Stimulated activated CD4-positive, alpha-beta T cell treated with anti-CD3 and anti-CD28 coated beads, Interleukin-2, amount 100 ng/mL, for 4 hours (primary cell): ENCODE measurements around the gene ZNF853.
A peak's percentile ranks its signal among the peaks of the same experiment; 100 is the strongest.

ENCODE experiments used
- DNase-seq: peaks from one replicate; pipeline ENCODE4 v3.0.0-alpha.2; 2020; ENCODE audit warnings: low read depth

ZNF853 gene

DNA sequence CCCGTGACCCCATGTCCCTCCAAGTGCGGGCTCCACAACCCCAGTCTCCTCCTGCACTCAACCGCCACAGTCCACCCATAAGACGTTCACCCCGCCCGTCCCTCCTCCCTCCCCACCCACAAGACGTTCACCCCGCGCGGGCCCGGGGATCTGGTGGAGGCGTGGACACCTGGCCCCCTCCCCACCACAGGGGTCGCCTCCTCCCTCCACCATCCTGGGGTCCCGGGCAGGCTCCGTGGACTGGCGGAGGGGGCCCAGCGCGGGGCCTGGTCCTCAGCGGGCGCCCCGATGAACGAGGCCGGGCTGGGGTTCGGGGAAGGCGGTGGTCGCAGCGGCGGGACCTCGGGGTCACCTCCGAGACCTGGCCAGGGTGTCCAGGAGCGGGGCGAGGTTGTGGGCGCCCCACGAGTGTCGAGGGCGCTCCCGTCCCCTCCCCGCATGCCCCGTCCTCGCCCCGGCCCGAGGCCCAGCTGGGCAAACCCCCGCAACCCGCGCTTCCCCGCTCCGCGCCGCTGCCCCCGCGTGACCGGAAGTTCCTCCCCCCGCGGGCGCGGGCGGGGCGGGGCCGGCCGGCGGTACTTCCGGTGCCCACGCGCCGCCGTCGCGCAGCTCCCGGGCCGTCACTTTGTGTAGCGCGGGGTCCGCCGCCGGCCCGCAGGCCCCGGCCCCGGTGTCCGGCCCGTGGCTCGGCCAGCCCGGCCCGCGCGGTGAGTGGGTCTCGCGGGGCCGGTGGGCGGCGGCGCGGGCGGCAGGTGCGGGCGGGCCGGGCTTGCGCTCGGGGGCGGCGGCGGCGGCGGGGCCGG, 21.5 kb downstream of the ZNF853 start, which contains the start of gene ZNF316:
Gene ZNF316 (plus strand): TSS at position 578 of the 803 bp plus-strand sequence. CDS start 5,092 bp downstream, outside the sequence.
- DNase-seq = peak; percentile 45

DNA sequence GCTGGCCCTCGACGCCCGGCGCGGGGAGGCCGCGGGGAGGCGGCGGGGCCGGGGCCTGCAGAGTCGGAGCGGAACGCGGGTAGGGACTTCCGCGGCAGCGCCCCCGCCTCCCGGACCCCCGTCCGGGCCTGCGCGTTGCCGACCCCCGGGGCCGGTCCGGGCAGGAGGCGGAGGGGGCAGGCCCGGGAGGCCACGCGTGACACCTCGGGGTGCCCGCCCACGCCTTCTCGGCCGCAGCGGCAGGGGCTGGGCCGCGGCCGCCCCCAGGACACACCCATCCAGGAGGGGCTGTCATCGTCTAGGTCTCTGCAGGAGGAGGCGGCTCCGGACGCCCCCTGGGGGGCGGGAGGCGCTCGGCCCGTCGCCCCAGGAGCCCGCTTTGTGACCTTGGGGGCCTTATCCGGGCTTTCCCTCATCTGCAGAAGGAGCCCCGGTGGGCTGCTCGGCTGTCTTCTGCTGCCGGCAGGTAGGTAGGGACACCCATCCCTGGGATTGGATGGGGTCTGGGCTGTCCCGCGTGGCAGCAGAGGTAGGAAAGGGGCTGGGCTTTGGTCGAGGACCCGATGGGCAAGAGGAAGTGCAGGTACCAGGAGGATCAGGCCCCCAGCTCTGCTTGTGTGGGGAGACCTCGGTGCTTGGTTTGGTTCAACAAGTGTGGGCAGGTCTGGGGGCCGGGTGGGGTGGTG, 22.3 kb downstream of the ZNF853 start:
- DNase-seq = peak; percentile 42

DNA sequence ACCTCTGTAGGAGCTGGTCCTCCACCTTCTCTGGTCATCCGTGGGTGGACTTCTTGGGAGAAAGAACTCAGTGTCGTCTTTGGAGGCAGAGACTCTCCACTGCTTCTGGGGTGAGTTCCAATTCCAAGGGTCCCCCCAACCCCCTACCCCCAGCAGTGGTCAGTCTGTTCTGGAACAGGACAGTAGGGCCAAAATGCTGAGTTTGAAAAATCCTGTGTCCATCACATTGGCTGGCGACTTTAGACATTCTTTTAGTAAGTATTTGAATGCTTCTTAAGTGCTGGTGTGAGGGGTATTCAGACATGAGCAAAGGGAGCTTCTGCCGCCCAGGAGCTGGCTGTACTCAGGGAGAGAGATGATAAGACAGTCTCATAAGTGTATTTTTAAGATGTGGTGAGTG, 23.6 kb downstream of the ZNF853 start:
- no peak for DNase-seq

DNA sequence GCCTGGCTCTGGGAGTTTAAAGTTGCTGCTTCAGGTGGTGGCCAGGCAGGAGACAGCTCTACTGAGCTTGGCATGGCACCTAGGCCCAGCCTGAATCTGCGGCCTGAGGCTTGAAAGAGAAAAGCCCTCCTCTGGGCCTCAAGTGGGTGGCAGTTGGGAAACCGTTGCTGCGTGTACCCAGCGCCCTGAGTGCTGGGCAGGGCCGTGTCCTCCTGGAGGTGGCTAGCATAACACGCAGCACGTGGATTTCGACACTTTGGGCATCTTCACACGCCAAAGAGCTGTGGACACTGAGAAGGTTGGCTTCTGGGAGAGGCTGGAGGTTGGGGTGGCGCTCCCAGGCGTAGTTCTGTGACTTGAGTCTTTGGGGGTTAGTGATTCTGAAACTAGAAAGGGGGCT, 24.2 kb downstream of the ZNF853 start:
- DNase-seq = no peak

DNA sequence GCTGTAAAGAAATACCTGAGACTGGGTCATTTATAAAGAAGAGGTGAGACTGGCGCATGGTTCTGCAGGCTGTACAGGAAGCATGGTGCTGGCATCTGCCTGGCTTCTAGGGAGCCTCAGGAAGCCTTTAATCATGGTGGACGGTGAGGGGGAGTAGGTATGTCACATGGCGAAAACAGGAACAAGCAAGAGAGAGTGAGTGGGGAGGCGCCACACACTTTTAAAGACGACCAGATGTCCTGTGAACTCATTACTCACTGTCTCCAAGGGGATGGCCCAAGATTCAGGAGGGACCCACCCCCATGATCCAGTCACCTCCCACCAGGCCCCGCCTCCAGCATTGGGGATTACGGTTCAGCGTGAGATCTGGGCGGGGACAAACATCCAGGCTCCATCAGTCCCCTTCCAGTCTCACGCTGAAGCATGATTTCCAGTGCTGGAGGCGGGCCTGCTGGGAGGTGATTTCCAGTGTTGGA, 24.9 kb downstream of the ZNF853 start:
- DNase-seq = peak; percentile 24

DNA sequence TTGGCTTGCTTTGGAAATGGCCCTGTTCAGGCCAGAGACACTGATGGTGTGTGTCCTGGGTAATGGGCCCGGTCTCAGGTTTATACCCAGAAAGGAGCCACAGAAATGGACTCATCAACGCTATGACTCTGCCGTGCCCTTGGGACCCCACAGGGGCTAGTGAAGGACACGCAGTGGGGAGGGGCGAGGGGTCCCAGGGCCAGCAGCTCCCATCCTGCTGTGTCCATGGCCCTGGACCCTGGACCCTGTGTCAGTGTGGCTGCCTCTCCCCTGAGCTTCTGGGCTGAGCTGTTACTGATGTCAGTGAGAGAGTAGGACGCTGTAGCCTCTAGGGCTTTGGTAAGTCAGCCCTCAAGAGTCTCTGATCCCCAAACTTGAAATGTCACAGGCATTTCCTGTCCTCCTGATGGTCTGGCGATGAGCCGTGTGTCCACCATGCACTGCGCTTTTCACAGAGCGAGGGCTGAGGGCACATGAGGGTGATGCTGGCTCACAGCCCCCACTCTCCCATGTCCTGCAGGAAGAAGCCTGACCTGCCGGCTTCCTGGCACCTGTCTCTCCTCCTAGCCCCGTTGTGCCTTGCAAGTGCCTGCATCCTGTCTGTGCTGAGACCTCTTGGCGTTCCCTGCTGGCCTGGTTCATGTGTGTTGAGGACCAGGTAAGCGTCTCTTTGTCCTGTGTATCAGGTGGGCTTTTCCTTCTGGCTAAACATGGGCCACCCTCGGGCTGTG, 26.1 kb downstream of the ZNF853 start:
- no peak for DNase-seq

DNA sequence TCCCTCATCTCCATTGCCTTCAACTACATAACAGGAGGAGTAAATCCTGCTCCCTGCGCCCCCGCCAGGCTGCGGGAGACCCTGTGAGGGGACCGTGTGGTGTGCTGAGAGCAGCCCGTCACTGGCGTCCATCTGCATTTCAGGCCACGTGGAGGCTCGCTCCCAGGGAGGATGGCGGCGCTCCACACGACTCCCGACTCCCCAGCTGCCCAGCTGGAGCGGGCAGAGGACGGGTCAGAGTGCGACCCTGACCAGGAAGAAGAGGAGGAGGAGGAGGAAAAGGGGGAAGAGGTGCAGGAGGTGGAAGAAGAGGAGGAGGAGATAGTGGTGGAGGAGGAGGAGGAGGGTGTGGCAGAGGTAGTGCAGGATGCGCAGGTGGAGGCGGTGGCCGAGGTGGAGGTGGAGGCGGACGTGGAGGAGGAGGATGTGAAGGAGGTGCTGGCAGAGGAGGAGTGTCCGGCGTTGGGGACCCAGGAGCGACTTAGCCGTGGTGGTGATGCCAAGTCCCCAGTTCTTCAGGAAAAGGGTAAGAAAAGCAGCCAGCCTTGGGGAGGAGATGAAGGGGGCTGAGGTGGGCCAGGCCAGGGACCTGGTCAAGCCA, 26.9 kb downstream of the ZNF853 start:
- DNase-seq = no peak

DNA sequence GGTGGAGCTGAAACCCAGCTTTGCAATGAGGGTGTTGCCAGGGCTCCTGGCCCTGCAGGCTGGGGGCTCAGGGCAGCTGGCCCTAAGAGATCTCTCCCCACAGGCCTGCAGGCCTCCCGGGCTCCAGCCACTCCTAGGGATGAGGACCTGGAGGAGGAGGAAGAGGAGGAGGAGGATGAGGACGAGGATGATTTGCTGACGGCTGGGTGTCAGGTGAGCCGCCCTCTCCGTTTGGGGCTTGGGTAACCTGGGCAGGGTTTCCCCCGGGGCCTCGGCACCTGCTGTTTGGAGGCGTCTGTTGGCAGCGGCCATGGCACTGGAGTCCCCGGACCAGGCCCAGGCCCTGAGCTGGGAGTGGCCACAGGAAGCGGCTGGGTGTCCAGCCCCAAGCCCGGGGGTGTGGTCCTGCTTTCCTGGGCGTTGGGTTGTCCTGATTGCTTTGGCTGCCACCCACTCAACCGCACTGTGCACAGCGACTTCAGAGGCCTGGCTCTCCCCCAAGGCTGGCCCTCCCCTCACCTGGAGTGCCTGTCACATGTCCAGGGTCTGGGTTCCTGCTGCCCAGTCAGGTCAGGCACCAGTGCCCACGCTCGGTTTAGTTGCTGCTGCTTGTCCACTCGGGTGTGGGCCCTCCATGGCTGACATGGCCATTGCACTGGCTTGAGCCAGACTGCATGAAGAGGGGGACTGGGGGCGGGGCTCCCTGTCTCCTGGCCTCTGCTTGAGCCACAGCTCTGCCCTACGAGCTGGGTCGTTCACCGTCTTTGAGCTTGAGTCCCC, 27.6 kb downstream of the ZNF853 start:
- DNase-seq = no peak

DNA sequence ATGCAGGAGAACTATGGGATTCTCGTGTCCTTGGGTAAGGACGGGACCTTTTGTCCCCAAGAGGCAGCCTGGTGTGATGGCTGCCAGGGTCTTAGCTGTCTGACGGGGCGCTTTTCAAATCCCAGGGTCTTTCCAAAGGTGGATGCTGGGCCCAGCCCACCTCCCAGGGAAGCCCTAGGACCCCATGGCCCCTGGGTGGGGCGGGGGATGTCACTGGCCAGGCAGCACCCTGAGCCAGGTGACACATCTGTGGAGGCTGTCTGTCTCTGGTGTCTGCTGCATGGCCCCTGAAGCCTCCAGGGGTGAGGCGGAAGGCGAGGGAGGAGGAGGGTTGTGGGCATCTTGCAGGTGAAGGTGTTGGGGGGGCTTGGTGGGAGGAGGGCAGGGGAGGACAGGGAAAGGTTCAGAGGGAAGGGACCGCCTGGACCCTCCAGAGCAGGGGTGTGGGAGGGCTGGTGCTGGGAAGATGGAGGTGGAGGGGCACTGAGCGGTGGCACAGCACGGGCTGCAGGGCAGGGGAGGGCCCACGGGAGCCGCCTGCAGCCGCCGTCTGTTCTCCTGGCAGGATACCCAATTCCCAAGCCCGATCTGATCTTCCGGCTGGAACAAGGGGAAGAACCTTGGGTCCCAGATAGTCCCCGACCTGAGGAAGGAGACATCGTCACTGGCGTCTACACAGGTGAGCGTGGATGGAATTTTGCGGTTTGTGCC, 28.7 kb downstream of the ZNF853 start:
- no peak for DNase-seq

DNA sequence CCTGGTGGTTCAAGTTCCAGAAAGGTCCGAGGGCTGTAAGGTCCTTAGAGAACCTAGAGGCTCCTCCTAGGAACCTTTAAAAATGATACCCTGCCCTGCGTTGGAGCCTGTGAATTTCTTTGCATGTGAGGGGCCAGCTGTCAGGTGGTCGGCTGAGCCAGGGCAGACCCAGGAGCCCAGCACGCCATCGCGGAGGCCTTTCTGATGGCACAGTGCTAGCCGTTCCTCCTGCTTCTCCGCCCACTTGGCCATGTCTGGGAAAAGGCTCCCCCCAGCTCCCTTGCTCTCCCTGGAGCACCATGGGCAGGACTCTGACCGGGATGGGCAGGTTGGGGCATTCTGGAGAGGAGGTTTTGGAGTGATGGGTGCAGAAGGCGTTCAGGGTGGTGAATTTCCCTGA, 29.3 kb downstream of the ZNF853 start:
- DNase-seq = no peak

DNA sequence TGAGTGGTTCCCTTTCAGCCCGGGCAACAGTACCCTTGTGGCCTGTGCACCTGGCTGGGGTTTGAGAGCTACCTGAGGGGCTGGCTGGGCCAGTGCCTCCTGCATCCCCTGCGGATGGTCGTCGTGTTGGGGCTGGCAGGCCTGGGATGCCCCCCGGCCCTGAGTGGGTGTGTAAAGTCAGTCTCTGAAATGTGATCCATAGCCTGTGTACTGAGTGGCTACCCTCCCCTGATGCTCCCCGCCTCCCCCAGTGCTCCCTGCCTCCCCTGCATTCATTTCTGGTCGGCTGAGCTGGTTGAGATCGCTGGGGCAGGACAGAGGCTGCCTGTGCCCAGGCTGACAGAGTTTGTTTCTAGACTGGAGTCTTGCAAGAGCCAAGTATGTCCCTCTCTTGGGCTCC, 31.1 kb downstream of the ZNF853 start:
- no peak for DNase-seq

DNA sequence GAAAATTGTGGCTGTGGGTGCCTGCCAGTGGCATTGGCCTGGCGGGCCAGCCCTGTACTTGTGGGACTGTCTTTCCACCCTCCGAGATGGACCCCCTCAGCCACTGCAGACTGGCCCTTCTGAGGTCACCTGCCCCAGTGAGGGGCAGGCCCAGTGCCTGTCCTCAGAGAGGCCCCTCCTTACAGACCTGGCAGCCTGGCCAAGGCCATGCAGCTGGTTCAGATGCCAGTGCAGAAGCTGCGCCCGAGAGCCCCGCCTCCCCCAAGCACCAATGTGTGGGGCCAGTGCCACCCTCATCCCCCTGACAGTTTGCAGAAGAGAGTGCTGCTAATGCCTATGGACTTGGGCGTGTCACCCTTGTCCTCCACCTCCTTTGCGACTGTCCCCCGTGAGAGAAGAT, 31.7 kb downstream of the ZNF853 start:
- DNase-seq = no peak

DNA sequence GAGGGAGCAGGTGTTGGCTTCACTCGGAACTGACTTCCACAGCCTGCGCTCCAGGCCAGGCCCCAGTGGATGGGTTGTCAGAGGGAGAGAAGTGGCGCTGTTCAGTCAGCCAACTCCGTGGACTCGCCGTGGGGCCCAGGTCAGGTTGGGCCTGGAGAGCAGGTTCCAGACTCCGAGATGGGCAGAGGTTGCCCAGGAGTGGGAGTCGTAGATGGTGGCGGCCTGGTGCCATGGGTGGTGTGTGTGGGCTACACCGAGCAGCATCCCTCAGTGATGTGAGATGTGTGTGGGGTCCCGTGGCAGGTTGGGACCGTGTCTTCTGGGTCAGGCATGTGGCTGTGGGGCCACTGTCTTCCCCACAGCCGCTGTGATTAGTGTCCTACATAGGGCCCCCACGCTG, 32.1 kb downstream of the ZNF853 start:
- no peak for DNase-seq

DNA sequence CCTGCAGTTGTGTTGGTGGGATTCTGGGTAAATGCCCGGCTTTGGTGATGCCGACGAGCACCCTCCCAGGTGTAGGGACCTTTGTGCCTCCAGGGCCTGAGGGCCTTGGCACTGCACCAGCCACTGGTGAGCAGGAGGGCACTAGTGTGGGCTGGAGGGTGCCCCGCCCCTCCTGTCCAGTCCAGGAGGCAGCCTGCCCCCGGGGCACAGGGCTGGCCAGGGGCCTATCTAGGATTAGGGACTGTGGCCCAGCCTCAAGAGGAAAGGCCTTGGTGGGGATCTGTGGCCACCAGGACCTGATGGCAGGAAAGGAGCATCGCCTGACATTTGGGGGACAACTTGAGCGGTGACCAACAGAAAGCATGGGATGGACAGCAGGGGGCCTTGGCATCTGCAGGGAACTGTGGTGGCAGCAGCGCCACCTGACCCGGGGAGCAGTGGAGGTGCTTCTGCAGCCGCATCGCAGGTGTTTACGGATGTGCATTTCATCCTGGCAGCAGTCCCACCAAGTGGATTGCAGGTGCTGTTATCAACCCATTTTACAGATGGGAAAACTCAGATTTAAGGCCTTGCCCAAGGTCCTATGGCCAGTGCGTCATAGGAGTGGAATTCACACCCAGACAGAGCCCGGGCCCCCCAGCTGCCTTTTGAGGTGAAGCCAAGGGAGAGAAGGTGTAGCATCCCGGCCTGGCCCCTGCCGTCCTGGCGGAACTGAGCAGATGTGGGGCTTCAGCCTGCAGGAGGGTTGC, 32.8 kb downstream of the ZNF853 start:
- no peak for DNase-seq

DNA sequence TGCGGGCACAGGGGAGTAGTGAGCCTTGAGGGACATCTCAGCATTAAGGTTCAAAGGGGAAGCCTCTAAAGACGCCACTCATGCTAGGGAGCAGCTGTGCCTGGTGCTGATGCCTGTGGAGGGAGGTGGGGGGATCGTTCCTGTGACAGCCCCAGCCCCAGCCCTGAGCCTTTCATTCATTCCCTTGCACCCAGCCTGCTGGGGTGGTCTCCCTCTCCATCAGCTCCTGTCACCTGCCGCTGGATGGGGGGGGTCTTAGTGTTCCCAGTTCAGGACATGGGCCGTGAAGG, 33.4 kb downstream of the ZNF853 start:
- no peak for DNase-seq

DNA sequence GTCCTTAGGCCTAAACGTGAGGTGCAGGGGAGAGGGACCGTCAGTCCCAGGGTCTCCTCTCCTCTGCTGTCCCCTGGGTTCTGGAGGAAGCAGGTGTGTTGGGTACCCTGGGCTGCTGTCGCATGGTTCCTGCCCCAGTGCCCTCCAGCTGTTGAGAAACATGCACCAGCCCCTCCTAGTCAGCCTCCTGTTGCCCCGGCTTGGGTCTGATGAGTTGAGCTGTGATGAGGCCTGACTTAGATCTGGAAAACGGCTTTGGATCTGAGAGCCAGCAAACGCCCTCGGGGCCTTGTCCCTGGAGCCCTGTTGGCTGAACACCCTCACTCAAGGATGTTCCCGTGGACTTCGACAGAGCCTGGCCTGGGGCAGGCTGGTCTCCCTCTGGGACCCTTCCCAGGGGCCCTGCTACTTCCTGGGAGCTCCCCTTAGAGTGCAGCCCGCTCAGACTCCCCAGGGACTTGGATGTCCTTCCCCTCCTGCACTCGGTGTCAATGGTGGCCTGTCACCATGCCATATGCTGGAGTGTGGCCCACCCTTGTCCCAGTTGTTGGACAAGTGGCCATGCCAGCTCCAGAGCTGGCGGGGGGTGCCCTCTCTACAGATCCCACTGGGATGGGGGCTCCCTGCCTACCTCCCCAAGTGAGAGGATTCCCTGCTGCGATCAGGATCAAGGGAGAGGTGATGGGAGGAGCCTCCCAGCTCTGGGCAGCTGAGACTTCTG, 34.0 kb downstream of the ZNF853 start:
- DNase-seq = no peak

DNA sequence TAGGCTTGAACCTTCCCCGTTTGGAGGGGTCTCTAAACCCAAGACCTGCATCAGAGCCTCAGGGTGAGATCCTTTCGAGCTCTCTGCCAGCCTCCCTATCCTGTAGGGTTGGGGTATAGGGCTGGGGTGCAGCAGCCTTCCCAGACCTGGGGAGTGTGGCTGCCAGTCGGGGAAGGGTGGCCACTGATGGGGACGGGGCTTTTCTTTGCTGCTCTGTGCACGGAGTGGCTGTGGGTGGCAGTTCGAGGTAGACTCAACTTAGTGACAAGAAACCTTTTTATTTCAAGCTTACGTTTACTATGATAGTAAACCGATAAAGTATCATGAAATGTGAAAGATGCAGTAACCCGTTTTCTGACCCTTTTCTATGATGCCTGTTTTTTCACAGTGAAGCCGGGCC, 34.7 kb downstream of the ZNF853 start:
- no peak for DNase-seq

DNA sequence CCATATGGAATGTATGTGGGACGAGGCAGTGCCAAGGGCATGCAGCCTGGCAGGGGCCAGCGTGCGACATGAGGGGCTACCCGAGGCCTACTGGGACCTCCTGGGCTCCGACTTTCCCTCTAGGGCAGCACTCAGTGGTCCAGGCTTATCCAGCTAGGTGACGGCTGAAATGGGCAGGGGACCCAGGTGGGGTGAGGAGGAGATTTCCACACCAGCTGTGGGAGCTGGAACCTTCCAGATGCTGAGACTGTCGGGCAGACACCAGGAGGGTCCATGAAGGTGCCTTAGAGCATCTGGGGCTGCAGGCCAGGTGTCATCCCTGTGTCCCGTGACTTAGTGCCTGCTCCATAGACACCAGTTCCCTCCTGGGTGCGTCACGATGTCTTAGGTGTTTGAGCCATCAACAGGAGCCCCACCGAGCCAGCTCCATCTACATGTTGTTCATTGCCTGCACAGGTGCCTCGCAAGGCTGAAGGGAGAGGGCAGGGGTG, 35.2 kb downstream of the ZNF853 start:
- no peak for DNase-seq

DNA sequence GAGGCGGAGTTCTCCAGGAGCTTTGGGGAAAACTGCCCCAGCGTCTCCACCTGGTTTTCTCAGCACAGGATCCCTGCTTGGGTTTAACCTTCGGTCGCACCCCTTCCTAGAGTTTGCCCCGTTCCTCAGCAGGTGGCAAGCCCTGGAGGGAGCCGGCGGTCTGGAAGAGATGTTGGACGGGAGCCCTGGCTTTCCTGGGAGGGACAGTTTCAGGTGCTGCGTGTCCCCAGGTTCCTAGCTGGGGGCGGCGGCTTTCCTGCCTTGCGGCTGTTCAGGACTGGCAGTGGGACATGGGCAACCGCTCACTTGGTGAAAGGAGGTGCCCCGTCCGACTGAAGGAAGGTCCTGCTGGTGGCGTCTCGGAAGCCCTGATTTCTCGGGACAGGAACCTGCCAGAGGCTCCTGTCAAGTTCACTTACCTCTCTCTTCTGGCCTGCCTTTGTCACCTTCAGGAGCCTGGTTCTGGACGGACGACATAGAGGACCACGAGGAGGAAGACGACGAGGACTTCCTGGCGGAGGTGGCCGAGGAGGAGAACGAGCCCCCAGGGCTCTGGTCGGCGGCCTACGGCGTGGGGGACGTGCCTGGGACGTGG, 36.5 kb downstream of the ZNF853 start:
- DNase-seq = no peak
